KMS-11 (cell line): ENCODE measurements around the gene BAIAP2.

Experiments
- H2AFZ ChIP-seq: fragments of 200-600 bp; sonication (generic); 2 replicates; pipeline ENCODE4 v1.6.1; 2016; ENCODE audit warnings: antibody characterized with exemption, mixed run types, low read depth
- H3K27ac ChIP-seq: fragments of 200-600 bp; sonication (generic); 2 replicates; pipeline ENCODE4 v1.6.1; 2016; ENCODE audit warnings: mild to moderate bottlenecking, mixed run types
- H3K27me3 ChIP-seq: fragments of 200-600 bp; sonication (generic); 2 replicates; pipeline ENCODE4 v1.6.1; 2017; ENCODE audit warnings: mild to moderate bottlenecking, low read depth, mixed run types, moderate library complexity; ENCODE audit not compliant: insufficient read depth
- H3K36me3 ChIP-seq: fragments of 200-600 bp; sonication (generic); 2 replicates; pipeline ENCODE4 v1.6.1; 2017; ENCODE audit warnings: mild to moderate bottlenecking, mixed run types; ENCODE audit not compliant: insufficient read depth
- H3K4me1 ChIP-seq: fragments of 200-600 bp; sonication (generic); 2 replicates; pipeline ENCODE4 v1.6.1; 2016; ENCODE audit warnings: mild to moderate bottlenecking, low read depth, mixed run types; ENCODE audit not compliant: poor library complexity, severe bottlenecking
- H3K4me2 ChIP-seq: fragments of 200-600 bp; sonication (generic); 2 replicates; pipeline ENCODE4 v1.7.0; 2016; ENCODE audit warnings: mild to moderate bottlenecking, mixed run types
- H3K4me3 ChIP-seq: fragments of 200-600 bp; sonication (generic); IDR thresholded peaks from 2 replicates; pipeline ENCODE4 v1.6.1; 2017; ENCODE audit warnings: low read depth, low read length, mixed read lengths; ENCODE audit not compliant: insufficient read depth
- H3K79me2 ChIP-seq: fragments of 200-600 bp; sonication (generic); 2 replicates; pipeline ENCODE4 v1.6.1; 2016; ENCODE audit warnings: low read depth, mixed run types; ENCODE audit not compliant: insufficient read depth
- H3K9ac ChIP-seq: fragments of 200-600 bp; sonication (generic); 2 replicates; pipeline ENCODE4 v1.6.1; 2016; ENCODE audit warnings: mild to moderate bottlenecking, mixed run types
- H4K20me1 ChIP-seq: fragments of 200-600 bp; sonication (generic); 2 replicates; pipeline ENCODE4 v1.6.1; 2016; ENCODE audit warnings: mild to moderate bottlenecking, mixed run types; ENCODE audit not compliant: insufficient read depth
- CTCF ChIP-seq: fragments of 200-600 bp; sonication (generic); conservative IDR thresholded peaks from 2 replicates; pipeline ENCODE4 v1.6.1; 2017; ENCODE audit warnings: low read depth, mild to moderate bottlenecking, antibody characterized with exemption, low read length, moderate library complexity, mixed read lengths

The BAIAP2 gene

DNA sequence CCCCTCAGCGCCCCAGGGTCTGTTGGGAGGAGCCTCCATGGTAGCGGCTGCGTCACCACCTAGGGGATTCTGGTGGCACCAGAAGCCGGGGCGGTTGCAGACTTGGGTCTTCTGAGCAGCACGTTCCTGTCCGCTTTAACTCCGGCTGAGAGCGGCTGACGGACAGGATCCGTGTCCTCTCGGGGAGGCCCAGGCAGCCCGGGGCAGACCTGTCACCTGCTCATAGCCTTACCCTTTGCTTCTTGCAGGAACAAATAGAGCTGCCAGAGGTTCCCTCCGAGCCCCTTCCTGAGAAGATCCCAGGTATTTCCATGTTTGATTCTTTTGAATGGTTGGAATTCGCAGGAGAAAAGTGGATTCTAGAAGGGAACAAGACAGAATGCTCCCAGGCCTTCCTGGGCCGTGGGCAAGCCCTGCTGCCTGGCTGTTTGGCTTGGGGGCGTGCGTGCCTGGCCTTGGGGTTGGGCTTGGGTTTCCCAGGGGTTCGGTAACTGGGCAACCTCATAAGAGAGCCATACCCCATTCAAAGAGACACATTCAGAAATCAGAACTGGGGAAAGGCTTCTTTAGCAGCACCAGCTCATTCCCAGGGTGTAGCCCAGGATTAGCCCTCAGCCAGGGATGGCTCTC lies 36.7 kb upstream of the BAIAP2 start:
- no peaks in the 10 kb centered on the region; the same call in 1 of the 2 replicates for H3K36me3 ChIP-seq
- H3K9ac ChIP-seq = no peak overlapping the region
- no peak overlapping the region for H3K27ac ChIP-seq
- no peaks in the 10 kb centered on the region for H3K79me2 ChIP-seq
- no peak overlapping the region for H2AFZ ChIP-seq
- no peak for TF ChIP-seq CTCF
- H3K4me2 ChIP-seq = no peak overlapping the region
- no peaks in the 10 kb centered on the region for H4K20me1 ChIP-seq
- peaks cover 12% of the 10 kb centered on the region for H3K4me1 ChIP-seq
- H3K27me3 ChIP-seq = no peaks in the 10 kb centered on the region
- no peak overlapping the region for H3K4me3 ChIP-seq

DNA sequence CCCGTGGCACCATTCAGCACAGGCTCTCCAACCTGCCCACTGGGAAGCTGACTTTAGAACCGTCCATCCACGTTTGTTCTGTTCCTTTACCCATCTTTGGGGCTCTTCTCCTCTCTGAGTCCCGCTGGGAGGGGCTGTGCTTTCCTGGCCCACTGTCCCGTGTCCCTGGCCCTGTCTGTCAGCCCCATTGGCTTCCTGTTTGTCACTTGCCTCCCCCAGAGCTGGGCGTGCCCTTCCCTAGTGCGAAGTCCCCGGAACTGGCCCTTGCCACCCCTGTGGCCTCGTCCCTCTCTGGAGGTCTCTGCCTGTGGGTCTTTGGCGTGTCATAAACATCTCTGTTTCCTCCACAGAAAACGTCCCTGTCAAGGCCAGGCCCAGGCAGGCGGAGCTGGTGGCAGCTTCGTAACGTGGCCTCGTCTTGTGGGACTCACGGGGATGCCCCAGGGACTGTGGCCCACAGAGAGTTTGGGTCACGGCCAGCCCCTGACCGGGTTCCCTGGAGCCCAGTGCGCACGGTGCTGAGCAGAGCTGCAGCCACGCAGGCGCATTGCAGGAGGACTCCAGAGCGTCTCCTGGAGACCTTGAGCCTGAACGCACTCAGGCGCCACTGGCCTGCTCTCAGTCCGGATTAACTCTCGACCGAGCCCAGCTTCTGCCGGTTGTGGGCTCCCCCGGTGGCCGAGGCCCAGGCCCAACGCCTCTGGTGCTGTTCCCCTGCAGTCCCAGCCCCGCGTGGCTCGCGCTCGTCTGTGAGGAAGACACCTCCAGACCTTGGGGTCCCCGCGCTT lies 36.0 kb upstream of the BAIAP2 start:
- no peak overlapping the region for H3K27ac ChIP-seq

GRCh38 chr17:80999536-81000333 lies 35.2 kb upstream of the BAIAP2 start:
- no peaks in the 10 kb centered on the region for H4K20me1 ChIP-seq
- TF ChIP-seq CTCF = no peak

More for the DNA sequence above, 36.0 kb upstream of the BAIAP2 start:
- H3K79me2 ChIP-seq = no peaks in the 10 kb centered on the region
- H3K4me1 ChIP-seq = peaks cover 10% of the 10 kb centered on the region
- H3K9ac ChIP-seq = no peak overlapping the region
- H3K27me3 ChIP-seq = no peaks in the 10 kb centered on the region
- H3K36me3 ChIP-seq = no peaks in the 10 kb centered on the region; the same call in 1 of the 2 replicates
- TF ChIP-seq CTCF = no peak
- no peaks in the 10 kb centered on the region for H4K20me1 ChIP-seq
- no peak overlapping the region for H3K4me2 ChIP-seq
- H2AFZ ChIP-seq = no peak overlapping the region
- H3K4me3 ChIP-seq = no peak overlapping the region

GRCh38 chr17:81000334-81000630 lies 34.7 kb upstream of the BAIAP2 start:
- no peaks in the 10 kb centered on the region for H4K20me1 ChIP-seq

More at GRCh38 chr17:80999536-81000333, 35.2 kb upstream of the BAIAP2 start:
- no peaks in the 10 kb centered on the region for H3K79me2 ChIP-seq
- peaks cover 10% of the 10 kb centered on the region for H3K4me1 ChIP-seq
- no peaks in the 10 kb centered on the region; the same call in 1 of the 2 replicates for H3K36me3 ChIP-seq
- H3K9ac ChIP-seq = no peak overlapping the region
- no peak overlapping the region for H2AFZ ChIP-seq
- no peak overlapping the region for H3K4me2 ChIP-seq
- no peak overlapping the region for H3K4me3 ChIP-seq
- no peaks in the 10 kb centered on the region for H3K27me3 ChIP-seq
- no peak overlapping the region for H3K27ac ChIP-seq

More at GRCh38 chr17:81000334-81000630, 34.7 kb upstream of the BAIAP2 start:
- H3K79me2 ChIP-seq = no peaks in the 10 kb centered on the region
- no peak overlapping the region for H3K27ac ChIP-seq
- no peak overlapping the region for H3K4me2 ChIP-seq
- TF ChIP-seq CTCF = no peak
- H3K27me3 ChIP-seq = no peaks in the 10 kb centered on the region
- H3K36me3 ChIP-seq = no peaks in the 10 kb centered on the region; the same call in 1 of the 2 replicates
- H3K9ac ChIP-seq = no peak overlapping the region
- no peak overlapping the region for H3K4me3 ChIP-seq
- H3K4me1 ChIP-seq = peaks cover 10% of the 10 kb centered on the region
- no peak overlapping the region for H2AFZ ChIP-seq
